ENCODE results near the gene SCYL1.

SCYL1 gene

GRCh38 chr11:65580031-65580692 lies 55.3 kb downstream of the SCYL1 start:
- no peaks in the 10 kb centered on the region for H3K9me2 ChIP-seq (ENCODE audit: low read depth, low read length)
- TF ChIP-seq CTCF (IDR thresholded peaks at IDR 0.05; ENCODE audit: low read length) (no peak), EZH2 (IDR thresholded peaks at IDR 0.05; ENCODE audit: borderline replicate concordance, low read length) (no peak)
- no peaks in the 10 kb centered on the region for H3K79me2 ChIP-seq (ENCODE audit: insufficient read depth, low read length)
- H3K4me3 ChIP-seq (ENCODE audit: low read depth, low read length, poor library complexity, severe bottlenecking) = no peak overlapping the region
- H3K36me3 ChIP-seq (ENCODE audit: insufficient read depth, low read length) = no peaks in the 10 kb centered on the region
- peaks cover 5% of the 10 kb centered on the region for H3K27me3 ChIP-seq (ENCODE audit: insufficient read depth, low read length)
- H4K20me1 ChIP-seq (ENCODE audit: insufficient read depth, low read length) = no peaks in the 10 kb centered on the region
- H2AFZ ChIP-seq (ENCODE audit: low read length) = no peak overlapping the region
- peaks cover 12% of the 10 kb centered on the region for H3K4me1 ChIP-seq (ENCODE audit: insufficient read depth, low read length, severe bottlenecking)
- H3F3A ChIP-seq (ENCODE audit: insufficient read depth, low read length) = no peaks in the 10 kb centered on the region; the same call in 1 of the 2 replicates
- H3K9ac ChIP-seq (ENCODE audit: low read length) = no peak overlapping the region
- no peak overlapping the region for H3K27ac ChIP-seq (ENCODE audit: low read depth, low read length, poor library complexity, severe bottlenecking)
- no peaks in the 10 kb centered on the region for H3K9me3 ChIP-seq (ENCODE audit: low read length)
- no peak overlapping the region for H3K4me2 ChIP-seq (ENCODE audit: low read length)

- no peak overlapping the region for H3K4me3 ChIP-seq (ENCODE audit: low read depth, low read length, poor library complexity, severe bottlenecking)
- H3K4me2 ChIP-seq (ENCODE audit: low read length) = no peak overlapping the region
- H3K36me3 ChIP-seq (ENCODE audit: insufficient read depth, low read length) = no peaks in the 10 kb centered on the region
- H3K79me2 ChIP-seq (ENCODE audit: insufficient read depth, low read length) = no peaks in the 10 kb centered on the region
- H3K9me3 ChIP-seq (ENCODE audit: low read length) = no peaks in the 10 kb centered on the region
- no peaks in the 10 kb centered on the region for H3F3A ChIP-seq (ENCODE audit: insufficient read depth, low read length)
- no peak for TF ChIP-seq EZH2 (IDR thresholded peaks at IDR 0.05; ENCODE audit: borderline replicate concordance, low read length)
- no peak for TF ChIP-seq CTCF (IDR thresholded peaks at IDR 0.05; ENCODE audit: low read length)
- peaks cover 6% of the 10 kb centered on the region for H3K4me1 ChIP-seq (ENCODE audit: insufficient read depth, low read length, severe bottlenecking)
- no peak overlapping the region for H3K27ac ChIP-seq (ENCODE audit: low read depth, low read length, poor library complexity, severe bottlenecking)
- H3K9ac ChIP-seq (ENCODE audit: low read length) = no peak overlapping the region
- no peaks in the 10 kb centered on the region for H3K9me2 ChIP-seq (ENCODE audit: low read depth, low read length)
- H2AFZ ChIP-seq (ENCODE audit: low read length) = no peak overlapping the region
- peaks cover 5% of the 10 kb centered on the region for H3K27me3 ChIP-seq (ENCODE audit: insufficient read depth, low read length)
- no peaks in the 10 kb centered on the region for H4K20me1 ChIP-seq (ENCODE audit: insufficient read depth, low read length)
Measured at GRCh38 chr11:65580756-65581155, 55.9 kb downstream of the SCYL1 start.

- H3K4me1 ChIP-seq (ENCODE audit: insufficient read depth, low read length, severe bottlenecking) = no peaks in the 10 kb centered on the region
- H3K27me3 ChIP-seq (ENCODE audit: insufficient read depth, low read length) = peaks cover under 1% of the 10 kb centered on the region
- H3K36me3 ChIP-seq (ENCODE audit: insufficient read depth, low read length) = no peaks in the 10 kb centered on the region
Measured at GRCh38 chr11:65581928-65582327, 57.0 kb downstream of the SCYL1 start.

GRCh38 chr11:65583589-65583988 lies 58.7 kb downstream of the SCYL1 start:
- Histone ChIP-seq H3K27me3 (ENCODE audit: insufficient read depth, low read length) (no peaks in the 10 kb centered on the region; the same call in none of the 2 replicates), H3K9me2 (ENCODE audit: low read depth, low read length) (no peaks in the 10 kb centered on the region), H2AFZ (ENCODE audit: low read length) (no peak overlapping the region), H3K36me3 (ENCODE audit: insufficient read depth, low read length) (no peaks in the 10 kb centered on the region), H3F3A (ENCODE audit: insufficient read depth, low read length) (no peaks in the 10 kb centered on the region), H4K20me1 (ENCODE audit: insufficient read depth, low read length) (no peaks in the 10 kb centered on the region), H3K9ac (ENCODE audit: low read length) (no peak overlapping the region), H3K4me1 (ENCODE audit: insufficient read depth, low read length, severe bottlenecking) (peaks cover 12% of the 10 kb centered on the region), H3K79me2 (ENCODE audit: insufficient read depth, low read length) (no peaks in the 10 kb centered on the region), H3K4me3 (ENCODE audit: low read depth, low read length, poor library complexity, severe bottlenecking) (no peak overlapping the region), H3K9me3 (ENCODE audit: low read length) (no peaks in the 10 kb centered on the region), H3K4me2 (ENCODE audit: low read length) (no peak overlapping the region), H3K27ac (ENCODE audit: low read depth, low read length, poor library complexity, severe bottlenecking) (no peak overlapping the region)
- TF ChIP-seq CTCF (IDR thresholded peaks at IDR 0.05; ENCODE audit: low read length) (no peak), EZH2 (IDR thresholded peaks at IDR 0.05; ENCODE audit: borderline replicate concordance, low read length) (no peak)

More at GRCh38 chr11:65581928-65582327, 57.0 kb downstream of the SCYL1 start:
- Histone ChIP-seq H3K9me2 (ENCODE audit: low read depth, low read length) (no peaks in the 10 kb centered on the region), H3K9me3 (ENCODE audit: low read length) (no peaks in the 10 kb centered on the region), H3K79me2 (ENCODE audit: insufficient read depth, low read length) (no peaks in the 10 kb centered on the region), H3F3A (ENCODE audit: insufficient read depth, low read length) (no peaks in the 10 kb centered on the region), H4K20me1 (ENCODE audit: insufficient read depth, low read length) (no peaks in the 10 kb centered on the region), H3K9ac (ENCODE audit: low read length) (no peak overlapping the region), H2AFZ (ENCODE audit: low read length) (no peak overlapping the region), H3K27ac (ENCODE audit: low read depth, low read length, poor library complexity, severe bottlenecking) (no peak overlapping the region), H3K4me2 (ENCODE audit: low read length) (no peak overlapping the region), H3K4me3 (ENCODE audit: low read depth, low read length, poor library complexity, severe bottlenecking) (no peak overlapping the region)
- no peak for TF ChIP-seq EZH2 (IDR thresholded peaks at IDR 0.05; ENCODE audit: borderline replicate concordance, low read length)
